GM19193 (cell line): ENCODE measurements around the gene ECM1.

Experiments used
- POLR2A ChIP-seq: IDR thresholded peaks from 4 replicates; pipeline ENCODE4 v1.6.1; 2011; ENCODE audit not compliant: insufficient read depth, insufficient read length; ENCODE audit errors: extremely low read depth

Gene ECM1

GRCh38 chr1:150487763-150488115 lies 20.2 kb upstream of the ECM1 start:
- no peak for TF ChIP-seq POLR2A

DNA sequence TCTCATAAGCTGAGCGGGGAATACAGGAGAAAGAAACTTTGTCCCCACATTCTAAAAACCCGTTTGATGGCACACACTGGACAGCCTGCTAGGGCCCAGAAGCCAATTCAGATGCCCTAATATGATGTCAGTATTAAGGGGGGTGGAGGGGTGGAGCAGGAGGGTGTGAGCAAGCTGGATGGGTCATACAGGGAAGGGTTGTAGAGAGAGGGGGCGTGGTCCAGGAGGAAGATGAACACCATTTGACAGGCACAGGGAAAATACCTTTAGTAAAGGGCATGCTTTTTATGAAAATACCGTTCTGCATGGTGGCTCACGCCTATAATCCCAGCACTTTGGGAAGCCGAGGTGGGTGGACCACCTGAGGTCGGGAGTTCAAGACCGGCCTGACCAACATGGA lies 14.7 kb upstream of the ECM1 start:
- no peak for TF ChIP-seq POLR2A

GRCh38 chr1:150498342-150498741 lies 9.6 kb upstream of the ECM1 start:
- no peak for TF ChIP-seq POLR2A

GRCh38 chr1:150505431-150505830 lies 2.5 kb upstream of the ECM1 start:
- no peak for TF ChIP-seq POLR2A

GRCh38 chr1:150508982-150509381 lies 1.1 kb downstream of the ECM1 start:
- no peak for TF ChIP-seq POLR2A

DNA sequence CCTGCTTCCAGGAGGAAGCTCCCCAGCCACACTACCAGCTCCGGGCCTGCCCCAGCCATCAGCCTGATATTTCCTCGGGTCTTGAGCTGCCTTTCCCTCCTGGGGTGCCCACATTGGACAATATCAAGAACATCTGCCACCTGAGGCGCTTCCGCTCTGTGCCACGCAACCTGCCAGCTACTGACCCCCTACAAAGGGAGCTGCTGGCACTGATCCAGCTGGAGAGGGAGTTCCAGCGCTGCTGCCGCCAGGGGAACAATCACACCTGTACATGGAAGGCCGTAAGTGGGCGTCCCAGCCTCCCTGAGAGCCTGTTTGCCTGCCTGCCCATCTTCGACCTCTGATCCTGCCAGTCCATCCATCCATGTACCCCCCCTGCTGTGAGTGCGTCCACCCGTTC lies 3.6 kb downstream of the ECM1 start:
- TF ChIP-seq POLR2A: no peak

GRCh38 chr1:150511985-150512660 lies 4.2 kb downstream of the ECM1 start:
- no peak for TF ChIP-seq POLR2A

GRCh38 chr1:150512846-150513245 lies 4.9 kb downstream of the ECM1 start:
- no peak for TF ChIP-seq POLR2A

- no peak for TF ChIP-seq POLR2A
Measured at GRCh38 chr1:150513351-150513791, 5.5 kb downstream of the ECM1 start.

GRCh38 chr1:150514260-150514659 lies 6.4 kb downstream of the ECM1 start:
- TF ChIP-seq POLR2A: no peak

GRCh38 chr1:150514913-150515327 lies 7.0 kb downstream of the ECM1 start:
- no peak for TF ChIP-seq POLR2A

DNA sequence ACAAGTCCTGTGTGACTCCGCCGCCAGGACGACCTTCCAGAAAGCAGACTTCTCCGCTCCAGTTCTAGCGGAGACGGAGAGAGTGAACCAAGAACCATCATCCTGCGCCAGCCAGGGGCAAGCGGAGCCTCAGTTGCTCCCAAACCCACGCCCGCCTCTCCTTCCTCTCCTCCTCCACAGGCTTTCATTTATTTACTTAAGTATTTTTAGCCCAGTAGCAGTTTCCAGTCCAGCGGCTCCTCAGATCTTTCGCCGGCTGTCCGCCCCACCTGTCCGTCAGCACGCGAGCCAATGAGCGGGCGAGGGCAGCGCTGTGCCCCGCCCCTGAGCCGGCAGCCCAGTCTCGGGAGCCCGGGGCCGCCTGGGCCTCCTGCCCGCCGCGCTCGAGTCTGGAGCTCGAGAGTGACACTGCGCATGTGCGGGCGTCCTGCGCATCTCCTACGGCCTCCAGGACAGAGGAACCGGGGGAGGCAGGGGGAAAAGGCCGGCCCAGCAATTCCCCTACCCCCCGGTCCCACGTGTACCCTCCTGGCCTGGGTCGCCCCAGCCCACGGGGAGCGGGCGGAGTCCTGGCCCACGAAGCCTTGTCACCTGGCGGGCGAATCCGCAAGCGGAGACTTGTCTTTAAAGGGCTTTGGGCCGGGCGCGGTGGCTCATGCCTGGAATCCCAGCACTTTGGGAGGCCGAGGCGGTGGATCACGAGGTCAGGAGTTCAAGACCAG lies 7.6 kb downstream of the ECM1 start, which contains the start of gene FALEC:
TSS of gene FALEC (plus strand) at position 425 of the 722 bp plus-strand sequence.
- no peak for TF ChIP-seq POLR2A

DNA sequence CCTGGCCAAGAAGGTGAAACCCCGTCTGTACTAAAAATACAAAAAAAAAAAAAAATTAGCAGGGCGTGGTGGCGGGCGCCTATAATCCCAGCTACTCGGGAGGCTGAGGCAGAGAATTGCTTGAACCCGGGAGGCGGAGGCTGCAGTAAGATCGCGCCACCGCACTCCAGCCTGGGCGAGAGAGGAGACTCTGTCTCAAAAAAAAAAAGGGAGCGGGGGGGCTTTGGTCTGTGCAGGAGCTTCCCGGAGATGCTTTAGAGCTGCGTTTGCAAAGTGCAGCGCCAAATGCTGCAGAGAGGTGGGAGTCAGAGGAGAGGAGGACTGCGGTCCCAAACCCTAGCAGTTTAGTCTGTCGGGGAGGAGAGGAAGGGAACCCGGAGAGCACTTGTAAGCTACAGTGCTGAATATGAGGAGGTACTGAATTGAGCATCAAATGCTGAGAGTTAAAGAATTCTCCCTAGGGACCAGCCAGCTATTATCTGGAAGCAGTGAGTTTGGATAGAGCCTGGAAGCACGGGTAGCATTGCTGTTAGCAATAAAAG lies 8.2 kb downstream of the ECM1 start:
- TF ChIP-seq POLR2A: no peak

- no peak for TF ChIP-seq POLR2A
Measured at GRCh38 chr1:150516616-150517015, 8.7 kb downstream of the ECM1 start.

GRCh38 chr1:150521196-150521968 lies 13.5 kb downstream of the ECM1 start:
- no peak for TF ChIP-seq POLR2A
